ENCODE results near the gene CRYL1. TPM values are rescaled to one million over a fixed set of nuclear protein-coding genes. Genes with fewer than 3 reads are reported as not detected.

The CRYL1 gene
- total RNA-seq, 2 experiments from 2014 or later = 20.1 to 22.8 TPM

DNA sequence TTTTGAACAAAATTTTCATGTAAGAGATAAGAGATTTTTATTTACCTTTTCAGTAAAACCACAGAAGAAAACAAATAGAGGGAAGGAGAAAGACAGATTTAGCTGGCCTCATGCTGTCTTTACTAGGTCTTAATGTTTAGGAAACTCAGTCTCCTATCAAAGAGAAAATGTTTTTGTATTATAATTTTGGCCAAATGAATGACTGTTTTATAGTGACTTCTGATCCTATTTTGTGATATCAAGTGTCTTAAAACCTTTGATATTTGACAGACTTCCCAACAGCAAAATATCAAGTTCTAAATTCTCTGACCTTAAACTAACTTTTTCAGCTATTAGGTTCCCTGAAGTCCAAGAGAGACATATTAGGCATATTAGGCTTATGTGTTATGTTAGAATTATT is 27.0 kb downstream of the CRYL1 start:
- DNase-seq = no peak
- peaks cover 12% of the 10 kb centered on the region for H3K9me3 Mint-ChIP-seq
- H3K27me3 Mint-ChIP-seq = no peaks in the 10 kb centered on the region
- CTCF ChIA-PET = interaction anchor here (0.7 kb wide), 1 partner anchor 433 kb away, joined by 3 read pairs; no protein-coding TSS in a partner anchor
- H3K27ac Mint-ChIP-seq = no peak overlapping the region
- POLR2A ChIA-PET = no interaction called here
- peaks cover 7% of the 10 kb centered on the region for H3K4me1 Mint-ChIP-seq
- no peak overlapping the region for H3K4me3 Mint-ChIP-seq
- peaks cover 12% of the 10 kb centered on the region for H3K36me3 Mint-ChIP-seq (ENCODE audit: low read depth)

DNA sequence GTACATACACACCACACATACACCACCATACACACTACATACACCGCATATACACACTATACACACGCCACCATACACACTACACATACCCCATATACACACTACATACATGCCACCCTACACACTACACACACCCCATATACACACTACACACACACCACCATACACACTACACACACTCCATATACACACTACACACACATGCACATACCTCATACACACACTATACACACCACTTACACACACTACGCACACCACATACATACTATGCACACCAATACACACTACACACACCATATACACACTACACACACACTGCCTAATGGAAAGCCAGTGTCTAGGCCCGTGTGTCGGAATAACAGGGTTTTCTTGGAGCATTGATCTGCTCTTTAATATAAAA is 27.5 kb downstream of the CRYL1 start:
- H3K4me1 Mint-ChIP-seq = peaks cover 7% of the 10 kb centered on the region
- CTCF ChIA-PET = no interaction called here
- H3K4me3 Mint-ChIP-seq = no peak overlapping the region
- POLR2A ChIA-PET = no interaction called here
- peaks cover 12% of the 10 kb centered on the region for H3K36me3 Mint-ChIP-seq (ENCODE audit: low read depth)
- H3K27me3 Mint-ChIP-seq = no peaks in the 10 kb centered on the region
- H3K9me3 Mint-ChIP-seq = peaks cover 12% of the 10 kb centered on the region
- no peak overlapping the region for H3K27ac Mint-ChIP-seq
- no peak for DNase-seq

DNA sequence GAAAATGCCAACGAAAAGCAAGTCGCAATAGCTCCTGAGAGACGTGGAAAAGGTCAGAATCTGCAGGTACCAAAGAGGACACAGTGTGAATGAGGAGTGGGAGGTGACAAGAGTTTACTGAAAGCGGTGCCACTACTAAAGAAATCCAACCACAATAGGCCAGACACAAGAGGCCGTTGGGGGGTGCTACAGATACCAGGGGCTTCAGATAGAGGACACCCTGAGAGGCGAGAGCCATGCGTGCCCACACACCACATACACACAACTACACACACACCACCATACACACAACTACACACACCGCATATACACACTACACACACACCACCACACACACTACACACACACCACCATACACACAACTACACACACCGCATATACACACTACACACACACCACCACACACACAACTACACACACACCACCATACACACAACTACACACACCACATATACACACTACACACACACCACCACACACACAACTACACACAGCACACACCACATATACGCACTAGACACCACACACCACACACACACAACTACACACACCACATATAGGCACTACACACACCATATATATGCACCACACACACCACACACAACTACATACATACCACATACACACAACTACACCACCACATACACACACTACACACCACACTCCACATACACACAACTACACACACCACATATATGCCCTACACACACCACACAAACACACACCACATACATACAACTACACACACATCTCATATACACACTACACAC is 28.5 kb downstream of the CRYL1 start:
- ChIA-PET POLR2A (no interaction called here), CTCF (interaction anchor here (0.7 to 6.4 kb wide), 7 partner anchors 14 to 441 kb away, joined by 3 to 77 read pairs (median 4); partner anchors contain the start of gene IL17D)
- H3K4me3 Mint-ChIP-seq = no peak overlapping the region
- H3K27me3 Mint-ChIP-seq = no peaks in the 10 kb centered on the region
- H3K9me3 Mint-ChIP-seq = peaks cover 12% of the 10 kb centered on the region
- H3K36me3 Mint-ChIP-seq (ENCODE audit: low read depth) = peaks cover 12% of the 10 kb centered on the region
- H3K4me1 Mint-ChIP-seq = peaks cover 7% of the 10 kb centered on the region
- DNase-seq = no peak
- H3K27ac Mint-ChIP-seq = no peak overlapping the region

DNA sequence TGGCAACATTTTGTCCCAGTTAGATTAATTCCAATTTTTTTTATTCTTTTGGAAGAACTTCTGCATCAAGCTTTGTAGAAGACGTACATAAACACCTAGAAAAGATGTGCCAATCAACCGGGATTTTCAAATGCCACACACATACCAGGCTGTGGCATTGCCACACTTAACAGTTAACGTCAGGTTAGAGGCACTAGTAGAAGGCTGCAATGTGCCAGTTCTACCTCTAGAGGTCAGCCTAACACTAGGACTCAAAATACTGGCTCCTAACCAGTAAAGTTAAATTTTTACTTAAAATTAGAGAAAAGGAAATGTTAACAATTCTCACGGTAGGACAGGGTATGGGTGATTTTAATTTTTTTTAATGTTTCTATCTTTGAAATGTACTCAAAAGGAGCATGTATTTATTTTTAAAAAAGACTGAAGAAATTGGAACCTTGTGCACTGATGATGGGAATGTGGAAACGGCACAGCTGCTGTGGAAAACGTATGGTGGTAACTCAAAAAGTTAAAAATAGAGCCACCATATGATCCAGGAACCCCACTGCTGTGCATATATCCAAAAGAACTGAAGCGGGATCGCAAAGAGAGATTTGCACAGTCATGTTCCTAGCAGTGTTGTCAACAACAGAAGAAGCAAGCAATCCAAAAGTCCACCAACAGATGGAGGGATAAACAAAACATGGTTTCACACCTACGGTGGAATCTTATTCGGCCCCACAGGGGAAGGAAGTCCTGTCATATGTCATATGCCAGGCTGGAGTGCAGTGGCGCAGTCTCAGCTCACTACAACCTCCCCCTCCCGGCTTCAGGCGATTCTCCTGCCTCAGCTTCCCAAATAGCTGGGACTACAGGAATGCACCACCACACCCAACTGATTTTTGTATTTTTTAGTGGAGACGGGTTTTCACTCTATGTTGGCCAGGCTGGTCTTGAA is 30.3 kb downstream of the CRYL1 start:
- ChIA-PET POLR2A (interaction anchor here (0.9 to 1.2 kb wide), 3 partner anchors 19 to 681 kb away, joined by 3 to 4 read pairs (median 3); partner anchors contain the start of genes MRPL57 and SKA3), CTCF (interaction anchor here (1.0 to 6.4 kb wide), 11 partner anchors 19 to 430 kb away, joined by 3 to 77 read pairs (median 4); partner anchors contain the start of gene IL17D)
- Mint-ChIP-seq H3K27me3 (no peaks in the 10 kb centered on the region), H3K36me3 (ENCODE audit: low read depth) (peaks cover 5% of the 10 kb centered on the region), H3K4me3 (no peak overlapping the region), H3K27ac (no peak overlapping the region), H3K9me3 (peaks cover 7% of the 10 kb centered on the region), H3K4me1 (peaks cover 7% of the 10 kb centered on the region)
- DNase-seq = peak; percentile 70

DNA sequence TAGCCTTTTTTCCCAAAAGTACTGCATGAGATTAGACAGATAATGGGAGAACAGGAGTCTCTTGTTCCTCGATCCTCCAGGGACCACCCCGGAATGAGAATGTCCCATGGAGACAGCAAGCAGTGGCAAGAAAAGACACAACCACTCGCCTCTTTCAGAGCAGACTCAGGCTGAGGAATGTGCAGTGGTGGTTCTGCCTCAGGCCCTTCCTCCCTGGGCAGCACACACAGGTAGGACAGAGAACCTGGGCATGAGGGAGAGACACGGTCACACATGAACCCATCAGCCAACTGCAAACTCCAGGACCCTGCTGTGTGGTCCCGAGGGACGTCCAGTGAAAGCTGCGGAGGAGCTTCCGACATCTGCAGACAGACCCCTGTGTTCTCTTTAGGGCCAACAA is 31.0 kb downstream of the CRYL1 start:
- CTCF ChIA-PET = interaction anchor here (1.0 to 6.4 kb wide), 8 partner anchors 18 to 431 kb away, joined by 3 to 77 read pairs (median 6); partner anchors contain the start of gene IL17D
- no peaks in the 10 kb centered on the region for H3K36me3 Mint-ChIP-seq (ENCODE audit: low read depth)
- POLR2A ChIA-PET = interaction anchor here (0.9 to 1.5 kb wide), 2 partner anchors 18 to 297 kb away, joined by 3 to 4 read pairs; no protein-coding TSS in a partner anchor

DNA sequence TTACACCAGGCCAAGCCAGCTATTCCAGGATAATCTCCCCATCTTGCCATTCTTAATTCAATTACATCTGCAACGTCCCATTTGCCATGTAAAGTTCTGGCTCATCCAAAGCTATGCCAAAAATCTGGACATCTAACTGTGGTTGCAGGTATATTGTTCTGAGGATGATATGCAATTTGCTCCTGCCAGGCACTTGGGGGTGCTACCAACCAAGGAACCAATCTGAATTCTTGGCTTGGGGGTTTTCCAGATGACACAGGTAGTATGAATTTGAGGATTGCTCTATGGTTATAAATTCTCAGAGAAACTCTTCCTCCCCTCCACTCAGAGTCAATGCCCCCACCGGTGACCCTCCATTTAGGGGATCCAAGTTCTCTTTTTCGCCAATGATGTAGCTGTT is 33.0 kb downstream of the CRYL1 start:
- Mint-ChIP-seq H3K4me1 (peaks cover 7% of the 10 kb centered on the region), H3K4me3 (no peak overlapping the region), H3K27ac (no peak overlapping the region), H3K27me3 (no peaks in the 10 kb centered on the region), H3K9me3 (no peaks in the 10 kb centered on the region), H3K36me3 (ENCODE audit: low read depth) (no peaks in the 10 kb centered on the region)
- ChIA-PET CTCF (interaction anchor here (0.5 to 6.4 kb wide), 33 partner anchors 10 to 805 kb away, joined by 3 to 77 read pairs (median 4); partner anchors contain the start of genes EEF1AKMT1 and IL17D), POLR2A (interaction anchor here (0.9 to 1.6 kb wide), 2 partner anchors 336 to 338 kb away, joined by 3 to 5 read pairs; no protein-coding TSS in a partner anchor)
- no peak for DNase-seq

More for the DNA sequence above, 31.0 kb downstream of the CRYL1 start:
- peaks cover 2% of the 10 kb centered on the region for H3K9me3 Mint-ChIP-seq
- no peak overlapping the region for H3K4me3 Mint-ChIP-seq
- DNase-seq = no peak
- no peaks in the 10 kb centered on the region for H3K27me3 Mint-ChIP-seq
- H3K4me1 Mint-ChIP-seq = peaks cover 7% of the 10 kb centered on the region
- no peak overlapping the region for H3K27ac Mint-ChIP-seq

DNA sequence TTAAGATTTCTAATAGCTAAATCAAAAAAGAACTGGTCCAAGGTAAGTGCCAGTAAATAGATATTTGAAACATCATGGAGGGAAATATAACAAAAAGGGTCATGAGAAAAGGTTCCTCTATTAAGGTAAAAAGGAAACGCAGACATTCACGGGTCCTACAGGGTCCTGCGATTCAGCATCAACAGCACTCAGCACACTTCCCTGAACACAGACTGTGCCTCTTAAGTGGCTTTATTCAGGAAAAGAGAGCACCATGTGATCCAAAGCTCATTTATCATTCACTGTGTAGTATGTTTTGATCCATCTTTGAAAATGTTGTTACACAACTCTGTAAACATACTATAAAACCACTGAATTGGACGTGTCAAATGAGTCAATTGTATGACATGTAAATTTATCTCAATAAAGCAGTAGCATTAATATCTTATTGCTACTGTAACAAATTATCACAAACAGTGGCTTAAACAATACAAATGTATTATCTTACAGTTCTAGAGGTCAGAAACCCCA is 33.7 kb downstream of the CRYL1 start:
- CTCF ChIA-PET = interaction anchor here (1.0 to 6.4 kb wide), 19 partner anchors 10 to 433 kb away, joined by 3 to 77 read pairs (median 5); partner anchors contain the start of gene IL17D
- Mint-ChIP-seq H3K27me3 (no peaks in the 10 kb centered on the region), H3K27ac (no peak overlapping the region)

DNA sequence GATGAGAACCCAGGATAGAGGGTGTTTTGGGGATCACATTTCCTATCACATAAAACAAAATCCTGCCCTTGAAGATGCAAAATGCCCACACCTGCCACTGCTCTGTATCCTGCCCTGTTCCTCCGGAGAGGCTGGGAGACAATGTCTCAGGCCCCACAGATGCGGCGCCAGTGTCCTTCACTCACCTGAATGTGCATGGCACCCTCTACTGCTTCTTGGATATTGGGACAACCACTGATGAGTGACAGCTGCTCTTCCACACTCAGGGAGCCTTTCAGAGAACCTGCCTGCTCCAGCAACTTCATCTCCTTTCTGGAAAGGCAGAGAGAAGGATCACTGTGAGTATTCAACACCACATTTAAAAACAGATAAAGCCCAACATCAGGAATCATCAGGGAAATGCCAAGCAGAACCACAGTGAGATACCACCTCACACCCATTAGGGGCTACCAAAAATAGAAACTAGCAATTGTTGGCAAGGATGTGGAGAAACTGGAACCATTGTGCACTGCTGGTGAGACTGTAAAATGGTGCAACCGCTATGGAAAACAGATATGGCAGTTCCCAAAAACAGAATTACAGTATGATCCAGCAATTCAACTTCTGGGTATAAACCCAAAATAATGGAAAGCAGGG is 36.4 kb downstream of the CRYL1 start:
- DNase-seq = no peak
- CTCF ChIA-PET = interaction anchor here (0.7 to 1.9 kb wide), 2 partner anchors 292 to 307 kb away, joined by 3 to 4 read pairs; no protein-coding TSS in a partner anchor
- POLR2A ChIA-PET = no interaction called here

More for the DNA sequence above, 33.7 kb downstream of the CRYL1 start:
- Mint-ChIP-seq H3K9me3 (no peaks in the 10 kb centered on the region), H3K4me1 (peaks cover 7% of the 10 kb centered on the region), H3K4me3 (no peak overlapping the region), H3K36me3 (ENCODE audit: low read depth) (no peaks in the 10 kb centered on the region)
- DNase-seq = no peak
- POLR2A ChIA-PET = interaction anchor here (1.6 kb wide), 1 partner anchor 337 kb away, joined by 5 read pairs; no protein-coding TSS in a partner anchor

DNA sequence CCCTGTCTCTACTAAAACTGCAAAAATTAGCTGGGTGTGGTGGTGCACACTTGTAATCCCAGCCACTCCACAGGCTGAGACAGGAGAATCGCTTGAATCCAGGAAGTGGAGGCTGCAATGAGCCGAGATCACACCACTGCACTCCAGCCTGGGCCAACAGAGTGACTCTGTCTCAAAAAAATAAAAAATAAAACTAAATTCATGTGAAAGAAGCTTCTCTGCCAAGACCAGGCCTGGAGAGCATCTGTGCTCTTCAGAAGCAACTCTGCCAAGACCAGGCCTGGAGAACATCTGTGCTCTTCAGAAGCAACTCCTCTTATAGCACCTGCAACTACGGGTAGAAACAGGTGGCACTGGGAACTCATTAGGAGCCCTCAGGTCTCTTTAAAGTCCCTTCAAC is 37.7 kb downstream of the CRYL1 start:
- DNase-seq = no peak
- Mint-ChIP-seq H3K36me3 (ENCODE audit: low read depth) (peaks cover 2% of the 10 kb centered on the region), H3K4me3 (no peak overlapping the region), H3K4me1 (peaks cover 2% of the 10 kb centered on the region), H3K27ac (no peak overlapping the region), H3K27me3 (no peaks in the 10 kb centered on the region), H3K9me3 (no peaks in the 10 kb centered on the region)
- CTCF ChIA-PET = no interaction called here
- POLR2A ChIA-PET = no interaction called here

More for the DNA sequence above, 36.4 kb downstream of the CRYL1 start:
- no peaks in the 10 kb centered on the region for H3K27me3 Mint-ChIP-seq
- H3K4me3 Mint-ChIP-seq = no peak overlapping the region
- H3K27ac Mint-ChIP-seq = no peak overlapping the region
- no peaks in the 10 kb centered on the region for H3K9me3 Mint-ChIP-seq
- peaks cover 3% of the 10 kb centered on the region for H3K4me1 Mint-ChIP-seq
- H3K36me3 Mint-ChIP-seq (ENCODE audit: low read depth) = peaks cover 2% of the 10 kb centered on the region

DNA sequence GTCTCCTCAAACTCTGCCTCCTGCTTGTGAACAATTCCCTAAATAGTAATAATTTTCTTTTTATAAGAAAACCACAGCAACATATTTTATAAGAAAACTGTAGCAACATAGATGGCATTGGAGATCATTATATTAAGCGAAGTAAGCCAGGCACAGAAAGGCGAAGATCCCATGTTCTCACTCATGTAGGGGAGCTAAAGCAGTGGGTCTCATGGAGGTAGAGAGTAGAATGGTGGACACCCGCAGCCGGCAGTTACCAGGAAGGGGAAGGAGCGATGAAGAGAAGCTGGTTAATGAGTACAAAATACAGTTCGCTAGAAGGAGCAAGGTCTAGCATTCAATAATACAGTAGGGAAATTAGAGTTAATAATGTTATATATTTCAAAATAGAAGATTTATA is 42.9 kb downstream of the CRYL1 start:
- Mint-ChIP-seq H3K27me3 (no peaks in the 10 kb centered on the region), H3K9me3 (no peaks in the 10 kb centered on the region), H3K4me3 (no peak overlapping the region), H3K36me3 (ENCODE audit: low read depth) (peaks cover 2% of the 10 kb centered on the region), H3K27ac (no peak overlapping the region), H3K4me1 (peaks cover 4% of the 10 kb centered on the region)
- ChIA-PET POLR2A (no interaction called here), CTCF (interaction anchor here (1.0 kb wide), 1 partner anchor 10 kb away, joined by 5 read pairs; no protein-coding TSS in a partner anchor)
- DNase-seq = no peak

DNA sequence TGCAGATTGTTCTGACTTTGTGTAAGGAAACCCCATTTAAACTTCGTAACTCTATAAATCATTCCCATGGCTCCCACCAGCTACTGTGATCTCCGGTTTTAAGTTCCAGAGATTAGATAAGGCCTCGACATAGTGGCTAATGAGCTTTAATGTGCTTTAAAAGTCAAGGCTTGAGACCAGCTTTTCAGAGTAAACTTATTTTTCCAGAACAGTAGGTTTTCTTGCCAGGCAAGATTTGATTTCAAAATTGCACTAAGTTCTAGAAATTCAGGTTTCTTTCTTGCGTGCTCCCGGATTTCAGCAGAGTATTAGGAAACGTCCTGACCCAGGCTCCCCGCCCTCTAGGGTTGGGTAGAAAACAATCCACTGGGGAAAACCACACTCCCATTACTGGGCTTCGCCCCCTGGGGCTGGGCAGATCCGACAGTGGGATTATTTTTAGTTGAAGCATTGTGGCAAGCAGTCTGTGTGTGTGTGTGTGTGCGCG is 43.3 kb downstream of the CRYL1 start:
- no peaks in the 10 kb centered on the region for H3K9me3 Mint-ChIP-seq
- CTCF ChIA-PET = interaction anchor here (1.0 kb wide), 1 partner anchor 10 kb away, joined by 5 read pairs; no protein-coding TSS in a partner anchor
- no peak for DNase-seq
- H3K27ac Mint-ChIP-seq = no peak overlapping the region
- peaks cover 2% of the 10 kb centered on the region for H3K36me3 Mint-ChIP-seq (ENCODE audit: low read depth)
- H3K27me3 Mint-ChIP-seq = no peaks in the 10 kb centered on the region
- no peak overlapping the region for H3K4me3 Mint-ChIP-seq
- POLR2A ChIA-PET = no interaction called here
- H3K4me1 Mint-ChIP-seq = peaks cover 4% of the 10 kb centered on the region

DNA sequence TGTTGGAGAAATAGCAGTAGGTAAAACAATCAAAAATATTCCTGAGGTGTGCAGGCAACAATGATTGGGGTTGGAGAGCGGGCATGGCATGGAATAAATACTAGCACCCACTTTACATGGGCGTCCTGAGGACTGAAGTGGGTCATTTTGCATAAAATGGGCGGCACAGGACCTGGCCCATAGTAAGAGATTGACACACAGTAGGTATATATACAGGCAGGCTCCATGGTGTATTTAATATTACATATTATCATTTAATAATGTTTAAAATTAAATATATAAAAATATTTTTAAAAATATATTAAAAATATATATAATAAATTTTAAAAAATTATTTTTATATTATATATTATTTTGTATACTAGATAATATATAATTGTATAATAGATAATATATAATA is 48.3 kb downstream of the CRYL1 start:
- Mint-ChIP-seq H3K36me3 (ENCODE audit: low read depth) (no peaks in the 10 kb centered on the region), H3K4me1 (peaks cover 36% of the 10 kb centered on the region), H3K27ac (peak overlapping the region; percentile 97), H3K9me3 (no peaks in the 10 kb centered on the region), H3K4me3 (no peak overlapping the region), H3K27me3 (no peaks in the 10 kb centered on the region)
- no peak for DNase-seq
- ChIA-PET POLR2A (no interaction called here), CTCF (interaction anchor here (2.8 kb wide), 1 partner anchor 281 kb away, joined by 16 read pairs; no protein-coding TSS in a partner anchor)
